Right lobe of liver (tissue), 4 donors: Measurements from ENCODE around the gene POLR3B.

Experiments used
- POLR2A ChIP-seq: fragments of 450-650 bp; IDR thresholded peaks from one replicate; pipeline ENCODE4 v1.6.1; 2017; ENCODE audit warnings: antibody characterized with exemption, mild to moderate bottlenecking
- TF ChIP-seq, protein P1 (sequence below), 4 donors: fragments of 200-600 bp in 3 of 4; fragments of 450-650 bp in 1 of 4; IDR thresholded peaks; one replicate each; pipeline versions ENCODE4 v1.5.1 to v1.8.0; 2016 to 2022; ENCODE audit warnings: antibody characterized with exemption in 4 of 4, mild to moderate bottlenecking in 2 of 4
- donor health status: DM: no; HTN: no; CAD: no.
- donor health status: DM: no; HTN: no; CAD: no.
- donor health status: DM: no; HTN: yes; CAD: no.

DNA sequence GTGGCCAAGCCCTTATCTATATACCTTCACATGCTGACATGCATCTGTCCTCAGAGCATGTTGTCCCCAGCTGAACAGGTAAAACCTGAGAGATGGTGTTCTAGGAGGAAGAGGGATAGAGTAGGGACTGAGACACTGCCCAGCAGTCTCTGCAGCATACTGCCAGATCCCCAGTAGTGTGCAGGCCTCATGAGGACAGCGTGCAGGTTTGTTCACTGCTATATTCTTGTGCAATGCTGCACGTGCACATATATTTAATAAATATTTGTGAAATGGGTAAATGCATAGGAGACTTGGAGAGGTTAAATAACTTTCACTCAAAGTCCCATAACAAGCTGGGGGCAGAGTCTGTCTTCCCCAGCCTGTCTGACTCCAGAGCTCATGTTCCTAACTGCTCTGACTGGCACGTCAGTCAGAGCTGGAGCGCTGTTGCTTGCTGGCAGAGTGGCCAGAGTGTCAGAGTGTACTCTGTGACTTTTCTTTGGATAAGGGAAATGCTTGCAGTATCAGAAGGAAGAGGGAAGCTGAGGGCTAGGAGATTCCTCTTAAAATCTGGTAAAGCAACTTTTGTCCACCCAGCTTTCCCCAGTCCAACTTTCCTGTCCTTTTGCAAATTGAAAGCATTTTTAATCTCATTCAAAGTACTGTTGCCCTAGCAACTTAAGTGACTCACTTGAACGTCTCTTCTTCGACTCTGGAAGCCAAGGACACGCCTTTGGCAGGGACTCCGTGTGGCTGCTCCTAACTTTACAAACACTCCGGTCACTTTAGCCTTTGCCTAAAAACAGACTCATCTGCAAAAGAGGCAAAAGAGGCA lies 14.9 kb upstream of the POLR3B start:
- TF ChIP-seq, protein P1, sequence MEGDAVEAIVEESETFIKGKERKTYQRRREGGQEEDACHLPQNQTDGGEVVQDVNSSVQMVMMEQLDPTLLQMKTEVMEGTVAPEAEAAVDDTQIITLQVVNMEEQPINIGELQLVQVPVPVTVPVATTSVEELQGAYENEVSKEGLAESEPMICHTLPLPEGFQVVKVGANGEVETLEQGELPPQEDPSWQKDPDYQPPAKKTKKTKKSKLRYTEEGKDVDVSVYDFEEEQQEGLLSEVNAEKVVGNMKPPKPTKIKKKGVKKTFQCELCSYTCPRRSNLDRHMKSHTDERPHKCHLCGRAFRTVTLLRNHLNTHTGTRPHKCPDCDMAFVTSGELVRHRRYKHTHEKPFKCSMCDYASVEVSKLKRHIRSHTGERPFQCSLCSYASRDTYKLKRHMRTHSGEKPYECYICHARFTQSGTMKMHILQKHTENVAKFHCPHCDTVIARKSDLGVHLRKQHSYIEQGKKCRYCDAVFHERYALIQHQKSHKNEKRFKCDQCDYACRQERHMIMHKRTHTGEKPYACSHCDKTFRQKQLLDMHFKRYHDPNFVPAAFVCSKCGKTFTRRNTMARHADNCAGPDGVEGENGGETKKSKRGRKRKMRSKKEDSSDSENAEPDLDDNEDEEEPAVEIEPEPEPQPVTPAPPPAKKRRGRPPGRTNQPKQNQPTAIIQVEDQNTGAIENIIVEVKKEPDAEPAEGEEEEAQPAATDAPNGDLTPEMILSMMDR (IDR thresholded peaks at IDR 0.05), result no peak
- TF ChIP-seq POLR2A, result no peak
